HepG2 (cell line): Measurements from ENCODE around the gene ELN. TPM values are rescaled to one million over a fixed set of nuclear protein-coding genes. Genes with fewer than 3 reads are reported as not detected.

ENCODE experiments used
- ATAC-seq: fragments of 200-7000 bp; cut with Tn5 transposase; 3 replicates; pipeline ENCODE4 v1.9.1; 2020; ENCODE audit warnings: mild to moderate bottlenecking, moderate library complexity
- BruUV-seq: library from RNA; stranded (reverse); fragments of 400-500 nt; replicated peaks from 2 replicates; lab custom pipeline; 2021; lab: Mats Ljungman, UMichigan
- CTCF ChIA-PET: fragments of 300-600 bp; formaldehyde crosslinking; extraction: SDS; loops from one replicate; lab custom pipeline; 2021; ENCODE audit warnings: low total read pairs, inconsistent platforms, low intra/inter-chr PET ratio; lab: Yijun Ruan, JAX
- POLR2A ChIA-PET: fragments of 350-600 bp; sonication (Branson Sonifier 250); formaldehyde crosslinking; loops from one replicate; lab custom pipeline; 2020; ENCODE audit warnings: antibody characterized with exemption, inconsistent platforms; lab: Yijun Ruan, JAX
- DNase-seq: peaks from one replicate; pipeline ENCODE4 v3.0.0-alpha.2; 2015; ENCODE audit warnings: low spot score
- FAIRE-seq: peaks from 3 replicates; lab custom pipeline; 2011; peaks lifted over from hg19 to GRCh38; lab: Jason Lieb, UNC
- H2AFZ ChIP-seq: one replicate; pipeline ENCODE4 v1.6.1; 2011; ENCODE audit warnings: low read length, inconsistent platforms
- H3K27ac ChIP-seq: fragments of 300-600 bp; 3 replicates; pipeline ENCODE4 v1.8.0; 2011; ENCODE audit warnings: mixed run types, mild to moderate bottlenecking, mixed read lengths, low read length, inconsistent platforms; ENCODE audit not compliant: insufficient read depth; ENCODE audit errors: extremely low read length
- H3K27me3 ChIP-seq, 2 experiments: fragments of 200-600 bp in 1 of 2; 2 replicates in 1 of 2; 3 replicates in 1 of 2; pipeline versions ENCODE4 v1.6.0 to v1.8.0; 2011; ENCODE audit warnings: low read length in 2 of 2, mild to moderate bottlenecking in 2 of 2, moderate library complexity in 2 of 2, inconsistent platforms in 1 of 2; ENCODE audit not compliant: insufficient read depth in 2 of 2, control insufficient read depth in 1 of 2
- H3K36me3 ChIP-seq, 2 experiments: fragments of 200-600 bp in 1 of 2; replicated peaks in 1 of 2; 2 replicates in 1 of 2; 3 replicates in 1 of 2; pipeline versions ENCODE4 v1.5.1 to v1.8.0; 2011; ENCODE audit warnings: low read length in 2 of 2, inconsistent platforms in 1 of 2; ENCODE audit not compliant: insufficient read depth in 2 of 2, control insufficient read depth in 1 of 2
- H3K4me1 ChIP-seq: 2 replicates; pipeline ENCODE4 v1.5.1; 2012; ENCODE audit warnings: low read length, inconsistent platforms; ENCODE audit not compliant: insufficient read depth
- H3K4me2 ChIP-seq: 2 replicates; pipeline ENCODE4 v1.6.0; 2011; ENCODE audit warnings: low read depth, low read length, inconsistent platforms
- H3K4me3 ChIP-seq, 3 experiments: fragments of 200-600 bp in 1 of 3; sonication (generic), shearing (Covaris generic) in 1 of 3; replicated peaks in 1 of 3; 2 replicates each; pipeline ENCODE4 v1.5.1; 2011 to 2016; ENCODE audit warnings: low read length in 3 of 3, inconsistent platforms in 2 of 3, low read depth in 2 of 3, mild to moderate bottlenecking in 2 of 3, control low read depth in 1 of 3, mixed read lengths in 1 of 3; ENCODE audit not compliant: insufficient read depth in 1 of 3
- H3K79me2 ChIP-seq: one replicate; pipeline ENCODE4 v1.6.1; 2011; ENCODE audit warnings: low read length, inconsistent platforms; ENCODE audit not compliant: insufficient read depth
- H3K9ac ChIP-seq: 2 replicates; pipeline ENCODE4 v1.6.0; 2011; ENCODE audit warnings: mild to moderate bottlenecking, low read depth, low read length, inconsistent platforms; ENCODE audit not compliant: insufficient read depth
- H3K9me3 ChIP-seq: 2 replicates; pipeline ENCODE4 v1.5.1; 2012; ENCODE audit warnings: mild to moderate bottlenecking, low read length
- H4K20me1 ChIP-seq: 2 replicates; pipeline ENCODE4 v1.6.0; 2011; ENCODE audit warnings: inconsistent platforms, mild to moderate bottlenecking, low read length, moderate library complexity; ENCODE audit not compliant: insufficient read depth
- ARID5B ChIP-seq: IDR thresholded peaks from 2 replicates; pipeline ENCODE4 v1.4.0; 2020; ENCODE audit warnings: mild to moderate bottlenecking, missing genetic modification reagents
- ARNTL ChIP-seq: sonication (generic); formaldehyde crosslinking; IDR thresholded peaks from 2 replicates; pipeline ENCODE4 v1.4.0; 2020; ENCODE audit warnings: mild to moderate bottlenecking, missing genetic modification reagents
- CBX5 ChIP-seq: sonication (generic); formaldehyde crosslinking; IDR thresholded peaks from 2 replicates; pipeline ENCODE4 v1.4.0; 2020; ENCODE audit warnings: missing genetic modification reagents, borderline replicate concordance
- ELF4 ChIP-seq: sonication (generic); formaldehyde crosslinking; IDR thresholded peaks from 2 replicates; pipeline ENCODE4 v1.5.0; 2020; ENCODE audit warnings: missing genetic modification reagents, mild to moderate bottlenecking, moderate library complexity, borderline replicate concordance
- POGZ ChIP-seq: sonication (generic); formaldehyde crosslinking; IDR thresholded peaks from 2 replicates; pipeline ENCODE4 v1.4.0; 2020; ENCODE audit warnings: mild to moderate bottlenecking, missing genetic modification reagents
- SNAPC5 ChIP-seq: sonication (generic); formaldehyde crosslinking; IDR thresholded peaks from 2 replicates; pipeline ENCODE4 v1.8.1; 2023; ENCODE audit warnings: mild to moderate bottlenecking, missing genetic modification reagents, borderline replicate concordance
- ZMAT3 ChIP-seq: sonication (generic); formaldehyde crosslinking; conservative IDR thresholded peaks from 2 replicates; pipeline ENCODE4 v1.7.0; 2021; ENCODE audit warnings: missing genetic modification reagents
- ZNF180 ChIP-seq: sonication (generic); formaldehyde crosslinking; IDR thresholded peaks from 2 replicates; pipeline ENCODE4 v1.4.0; 2020; ENCODE audit warnings: low read depth, missing genetic modification reagents, borderline replicate concordance
- ZNF549 ChIP-seq: sonication (generic); formaldehyde crosslinking; IDR thresholded peaks from 2 replicates; pipeline ENCODE4 v1.5.0; 2020; ENCODE audit warnings: missing genetic modification reagents
- ZNF577 ChIP-seq: sonication (generic); formaldehyde crosslinking; IDR thresholded peaks from 2 replicates; pipeline ENCODE4 v1.4.0; 2020; ENCODE audit warnings: mild to moderate bottlenecking, low read depth, missing genetic modification reagents, borderline replicate concordance
- ZNF747 ChIP-seq: sonication (generic); formaldehyde crosslinking; IDR thresholded peaks from 2 replicates; pipeline ENCODE4 v1.8.1; 2023; ENCODE audit warnings: missing genetic modification reagents, mild to moderate bottlenecking, borderline replicate concordance
- WGBS: methylation state at CpG from one replicate; pipeline ENCODE4 v1.1.6; 2017; ENCODE audit warnings: low lambda C conversion rate; 5-methylcytosine and 5-hydroxymethylcytosine counted together
- in situ Hi-C: cut with HindIII; loops from 2 replicates; pipeline ENCODE4 v1.10.0; 2017; ENCODE audit warnings: low pct_unique_long_range_greater_than_20kb; ENCODE audit not compliant: extremely low pct_ligation_motif_present
- intact Hi-C: fragments of 100-400 bp; cut with micrococcal nuclease; formaldehyde crosslinking; loops from one replicate; pipeline ENCODE4 v1.10.0; 2022; ENCODE audit not compliant: unreplicated experiment
- polyA plus RNA-seq, 8 experiments: library from polyadenylated mRNA; depleted of rRNA in 3 of 8; stranded (reverse) in 7 of 8; unstranded in 1 of 8; fragments of >200 nt; fragmentation: Illumina TruSeq in 4 of 8; extraction: Trizol in 4 of 8; gene quantifications; 2 replicates each; pipeline versions ENCODE4 v1.2.1 to v1.2.3, GENCODE V29; 2011 to 2016; ENCODE audit warnings: low read depth in 4 of 8, missing spikeins in 1 of 8, mixed read lengths in 1 of 8; ENCODE audit not compliant: insufficient read depth in 1 of 8
- total RNA-seq, 5 experiments: library from RNA; depleted of rRNA; stranded (reverse); fragments of >200 nt; fragmentation: Illumina TruSeq; extraction: Trizol; gene quantifications; 2 replicates each; pipeline ENCODE4 v1.2.3, GENCODE V29; 2016; ENCODE audit warnings: low read depth in 1 of 5

ELN gene
- total and polyA plus RNA-seq, 2 of the 13 experiments (the other 11 are each of a cell fraction or from before 2014, with no cell fraction given) = 0.15 to 0.37 TPM

DNA sequence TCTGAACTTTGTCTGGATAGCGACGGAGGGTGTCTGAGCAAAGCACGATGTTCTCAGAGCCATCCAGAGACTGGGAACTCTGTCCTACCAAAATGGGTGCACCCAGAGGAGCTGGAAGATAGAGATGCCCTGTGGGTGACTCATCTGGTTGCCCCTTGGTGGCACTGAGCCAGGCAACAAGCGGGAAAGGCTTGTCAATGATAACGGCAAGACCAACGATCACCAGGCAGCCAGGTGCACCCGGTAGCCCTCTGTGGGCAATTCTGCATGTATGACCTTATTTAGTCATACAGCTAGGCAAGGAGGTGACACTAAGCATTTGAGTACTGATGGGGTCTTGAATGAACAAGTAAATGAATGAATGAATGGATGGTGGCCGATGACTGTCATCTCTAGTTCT, 2.8 kb upstream of the ELN start:
- Histone ChIP-seq H3K4me2 (no peak overlapping the region), H3K27me3 (peaks cover 16 to 53% of the 10 kb centered on the region in 2 experiments), H3K4me1 (peaks cover 10% of the 10 kb centered on the region), H3K4me3 (no peak overlapping the region), H2AFZ (no peak overlapping the region), H3K36me3 (no peaks in the 10 kb centered on the region), H4K20me1 (no peaks in the 10 kb centered on the region), H3K27ac (no peak overlapping the region), H3K79me2 (no peaks in the 10 kb centered on the region), H3K9ac (no peak overlapping the region), H3K9me3 (no peaks in the 10 kb centered on the region)
- CTCF ChIA-PET = no interaction called here
- WGBS = 6% methylated on average over 8 of the region's 8 CpGs
- in situ Hi-C loops = no loop called here
- no peak for DNase-seq
- no peak for ATAC-seq
- intact Hi-C loops = no loop called here
- POLR2A ChIA-PET = no interaction called here
- TF ChIP-seq CBX5 (CRISPR knock-in tag) = no peak
- TF ChIP-seq ARNTL (CRISPR knock-in tag) = no peak
- TF ChIP-seq ELF4 (CRISPR knock-in tag) = no peak
- TF ChIP-seq POGZ (CRISPR knock-in tag) = no peak
- no peak for TF ChIP-seq ZNF577
- no peak for TF ChIP-seq ZNF747 (CRISPR knock-in tag)
- no peak for TF ChIP-seq SNAPC5
- TF ChIP-seq ZNF180 (CRISPR knock-in tag) = no peak
- no peak for TF ChIP-seq ZNF549 (CRISPR knock-in tag)
- TF ChIP-seq ZMAT3 (CRISPR knock-in tag) = no peak
- TF ChIP-seq ARID5B = no peak
- no TSS peak for BruUV-seq
- no peak for FAIRE-seq
